ENCODE results near the gene BACE2.

BACE2 gene

DNA sequence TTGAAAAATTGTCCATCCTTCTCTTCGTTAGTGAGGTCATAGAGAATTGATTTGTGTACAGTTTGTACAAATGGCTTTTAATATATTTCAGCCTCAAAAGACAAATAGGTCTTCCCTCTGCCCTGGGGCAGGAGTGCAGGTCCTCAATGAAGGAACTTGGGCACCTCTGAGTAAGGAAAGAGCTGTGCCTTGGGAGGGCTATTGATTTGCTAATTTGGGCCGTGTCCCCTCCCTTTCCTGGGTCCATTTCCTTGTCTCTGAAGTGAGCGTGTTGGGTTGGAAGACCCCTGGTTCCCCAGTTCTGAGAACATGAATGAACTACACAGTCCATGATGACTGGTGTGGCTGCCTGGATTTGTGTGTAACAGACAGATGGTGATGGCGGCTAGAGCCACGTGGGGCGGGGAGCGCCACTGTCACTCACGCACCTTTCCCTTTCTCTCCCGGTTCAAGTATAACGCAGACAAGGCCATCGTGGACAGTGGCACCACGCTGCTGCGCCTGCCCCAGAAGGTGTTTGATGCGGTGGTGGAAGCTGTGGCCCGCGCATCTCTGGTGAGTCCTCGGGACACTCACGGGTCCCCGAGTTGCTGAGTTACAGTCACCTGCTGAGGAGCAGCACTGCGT lies 77.7 kb downstream of the BACE2 start:
- in situ Hi-C loops (cut with HindIII; ENCODE audit: low sequenced_read_pairs): no loop called here
- DNase-seq (ENCODE audit: low read depth, low spot score): no peak
- TF ChIP-seq, protein P1, sequence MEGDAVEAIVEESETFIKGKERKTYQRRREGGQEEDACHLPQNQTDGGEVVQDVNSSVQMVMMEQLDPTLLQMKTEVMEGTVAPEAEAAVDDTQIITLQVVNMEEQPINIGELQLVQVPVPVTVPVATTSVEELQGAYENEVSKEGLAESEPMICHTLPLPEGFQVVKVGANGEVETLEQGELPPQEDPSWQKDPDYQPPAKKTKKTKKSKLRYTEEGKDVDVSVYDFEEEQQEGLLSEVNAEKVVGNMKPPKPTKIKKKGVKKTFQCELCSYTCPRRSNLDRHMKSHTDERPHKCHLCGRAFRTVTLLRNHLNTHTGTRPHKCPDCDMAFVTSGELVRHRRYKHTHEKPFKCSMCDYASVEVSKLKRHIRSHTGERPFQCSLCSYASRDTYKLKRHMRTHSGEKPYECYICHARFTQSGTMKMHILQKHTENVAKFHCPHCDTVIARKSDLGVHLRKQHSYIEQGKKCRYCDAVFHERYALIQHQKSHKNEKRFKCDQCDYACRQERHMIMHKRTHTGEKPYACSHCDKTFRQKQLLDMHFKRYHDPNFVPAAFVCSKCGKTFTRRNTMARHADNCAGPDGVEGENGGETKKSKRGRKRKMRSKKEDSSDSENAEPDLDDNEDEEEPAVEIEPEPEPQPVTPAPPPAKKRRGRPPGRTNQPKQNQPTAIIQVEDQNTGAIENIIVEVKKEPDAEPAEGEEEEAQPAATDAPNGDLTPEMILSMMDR (IDR thresholded peaks at IDR 0.05; ENCODE audit: low read depth, low read length): no peak

DNA sequence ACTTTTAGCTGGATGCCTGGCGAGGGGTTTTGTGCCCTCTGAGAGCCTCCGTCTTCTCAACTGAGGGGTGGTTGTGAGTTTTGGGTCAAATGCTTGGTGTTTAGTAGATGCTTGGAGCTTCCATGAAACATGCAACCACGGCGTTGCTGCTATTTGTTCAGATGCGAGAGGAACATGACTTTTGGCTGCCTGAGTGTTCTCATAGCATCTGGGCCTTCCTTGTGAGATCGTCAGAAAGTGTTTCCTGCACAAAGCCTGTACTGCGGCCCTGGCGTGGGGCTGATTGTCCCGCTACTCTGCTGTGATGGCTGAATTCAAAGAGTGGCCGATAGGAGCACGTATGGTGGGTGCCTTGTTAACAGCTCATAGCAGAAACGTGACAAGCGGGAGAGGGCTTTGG lies 78.8 kb downstream of the BACE2 start:
- in situ Hi-C loops (cut with HindIII; ENCODE audit: low sequenced_read_pairs): no loop called here
- TF ChIP-seq, protein P1 (IDR thresholded peaks at IDR 0.05; ENCODE audit: low read depth, low read length): no peak
- H3K4me3 ChIP-seq (ENCODE audit: low read depth, low read length): no peak overlapping the region

More for the DNA sequence above, 77.7 kb downstream of the BACE2 start:
- no peak overlapping the region for H3K4me3 ChIP-seq (ENCODE audit: low read depth, low read length)

DNA sequence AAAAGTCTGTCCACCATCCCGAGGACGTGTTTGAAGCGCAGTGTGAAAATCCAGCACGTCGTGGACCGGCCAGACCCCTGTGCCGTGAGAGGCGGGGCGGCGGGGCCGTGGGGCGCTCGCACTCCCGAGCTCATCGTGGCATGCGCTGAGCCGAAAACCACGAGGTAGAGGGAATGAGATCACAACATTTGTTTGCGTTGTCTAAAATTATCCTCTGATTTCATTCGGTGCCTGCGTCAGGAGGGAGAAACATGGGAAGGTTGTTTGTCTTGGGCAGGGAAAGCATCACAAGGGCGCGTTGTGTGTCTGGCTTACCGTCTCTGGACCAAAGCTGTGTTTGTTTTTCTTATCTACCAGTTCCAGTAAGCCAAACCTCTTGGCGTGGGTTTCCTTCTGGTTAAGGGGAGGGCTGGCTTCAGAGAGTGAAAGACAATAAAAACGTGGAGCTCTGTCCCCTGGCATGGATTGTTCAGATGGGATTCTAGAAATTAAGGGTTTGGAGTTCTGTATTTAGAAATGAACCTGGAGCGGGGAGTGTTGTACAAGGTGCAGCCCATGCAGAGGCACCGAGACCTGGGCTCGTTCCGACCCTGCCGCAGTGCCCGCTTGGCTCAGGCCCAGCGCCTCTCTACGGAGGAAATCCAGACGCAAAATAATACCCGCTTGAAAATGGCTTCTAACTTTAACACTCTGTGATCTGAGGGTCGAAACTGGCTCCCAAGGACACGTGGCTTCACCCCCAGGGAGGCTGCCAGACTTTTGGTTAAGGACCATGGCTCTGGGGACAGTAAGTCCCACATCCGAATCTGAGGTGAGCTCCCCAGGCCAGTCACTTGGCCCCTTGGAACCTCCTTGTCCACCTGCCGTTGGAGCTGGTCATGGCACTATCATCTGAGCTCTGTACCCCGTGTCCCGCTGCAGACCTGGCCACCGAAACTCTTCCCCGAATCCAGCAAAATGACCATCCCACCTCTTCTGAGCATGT lies 79.9 kb downstream of the BACE2 start:
- in situ Hi-C loops (cut with HindIII; ENCODE audit: low sequenced_read_pairs): no loop called here
- TF ChIP-seq, protein P1 (IDR thresholded peaks at IDR 0.05; ENCODE audit: low read depth, low read length): no peak
- DNase-seq (ENCODE audit: low read depth, low spot score): peak; percentile 65

More for the DNA sequence above, 78.8 kb downstream of the BACE2 start:
- no peak for DNase-seq (ENCODE audit: low read depth, low spot score)

DNA sequence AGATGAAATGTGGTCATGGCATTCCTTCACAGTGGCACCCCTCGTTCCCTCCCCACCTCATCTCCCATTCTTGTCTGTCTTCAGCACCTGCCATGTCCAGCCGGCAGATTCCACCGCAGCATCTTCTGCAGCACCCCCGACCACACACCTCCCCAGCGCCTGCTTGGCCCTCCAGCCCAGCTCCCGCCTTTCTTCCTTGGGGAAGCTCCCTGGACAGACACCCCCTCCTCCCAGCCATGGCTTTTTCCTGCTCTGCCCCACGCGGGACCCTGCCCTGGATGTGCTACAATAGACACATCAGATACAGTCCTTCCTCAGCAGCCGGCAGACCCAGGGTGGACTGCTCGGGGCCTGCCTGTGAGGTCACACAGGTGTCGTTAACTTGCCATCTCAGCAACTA lies 81.5 kb downstream of the BACE2 start:
- no peak for DNase-seq (ENCODE audit: low read depth, low spot score)
- TF ChIP-seq, protein P1 (IDR thresholded peaks at IDR 0.05; ENCODE audit: low read depth, low read length): no peak
- no peak overlapping the region for H3K4me3 ChIP-seq (ENCODE audit: low read depth, low read length)
- in situ Hi-C loops (cut with HindIII; ENCODE audit: low sequenced_read_pairs): no loop called here

More for the DNA sequence above, 79.9 kb downstream of the BACE2 start:
- H3K4me3 ChIP-seq (ENCODE audit: low read depth, low read length): no peak overlapping the region

DNA sequence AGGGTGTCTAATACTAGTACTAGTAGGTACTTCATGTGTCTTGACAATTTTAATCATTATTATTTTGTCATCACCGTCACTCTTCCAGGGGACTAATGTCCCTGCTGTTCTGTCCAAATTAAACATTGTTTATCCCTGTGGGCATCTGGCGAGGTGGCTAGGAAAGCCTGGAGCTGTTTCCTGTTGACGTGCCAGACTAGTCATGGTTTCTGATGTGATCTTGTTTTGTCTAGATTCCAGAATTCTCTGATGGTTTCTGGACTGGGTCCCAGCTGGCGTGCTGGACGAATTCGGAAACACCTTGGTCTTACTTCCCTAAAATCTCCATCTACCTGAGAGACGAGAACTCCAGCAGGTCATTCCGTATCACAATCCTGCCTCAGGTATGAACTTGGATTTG lies 82.6 kb downstream of the BACE2 start:
- peak; percentile 42 for DNase-seq (ENCODE audit: low read depth, low spot score)
- TF ChIP-seq, protein P1 (IDR thresholded peaks at IDR 0.05; ENCODE audit: low read depth, low read length): no peak
- H3K4me3 ChIP-seq (ENCODE audit: low read depth, low read length): no peak overlapping the region
- in situ Hi-C loops (cut with HindIII; ENCODE audit: low sequenced_read_pairs): no loop called here

DNA sequence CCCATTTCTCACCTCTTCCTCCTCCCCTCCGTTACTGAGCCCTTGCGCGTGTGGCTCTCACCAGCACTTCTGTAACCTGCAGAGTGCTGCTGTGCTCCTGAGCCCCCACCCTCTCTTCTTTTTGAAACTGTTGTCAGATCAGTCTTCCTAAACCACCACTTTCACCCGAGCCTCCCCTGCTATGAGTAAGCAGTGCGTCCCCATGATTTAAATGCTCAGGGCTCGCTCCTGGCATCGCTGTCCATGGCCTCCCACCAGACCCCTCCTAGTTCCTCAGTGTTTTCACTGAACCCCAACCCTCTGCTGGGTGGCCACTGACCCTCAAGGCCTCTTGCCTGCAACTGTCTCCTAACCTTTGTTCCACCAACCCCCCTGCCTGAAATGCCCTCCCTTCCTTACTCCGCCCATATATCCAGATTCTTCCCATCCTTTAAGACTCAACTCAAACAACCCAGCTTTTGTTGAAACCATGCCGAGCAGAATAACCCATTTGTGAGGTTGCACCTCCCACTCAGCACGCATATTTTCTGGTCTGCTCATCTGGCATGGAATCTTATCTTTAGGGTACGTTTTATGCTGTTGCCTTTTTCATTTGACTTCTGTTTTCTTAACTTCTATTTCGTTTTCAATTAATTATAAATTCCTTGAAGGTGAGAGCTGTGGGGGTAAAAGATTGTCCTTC lies 84.1 kb downstream of the BACE2 start:
- TF ChIP-seq, protein P1 (IDR thresholded peaks at IDR 0.05; ENCODE audit: low read depth, low read length): no peak
- in situ Hi-C loops (cut with HindIII; ENCODE audit: low sequenced_read_pairs): no loop called here
- H3K4me3 ChIP-seq (ENCODE audit: low read depth, low read length): no peak overlapping the region
- peak; percentile 68 for DNase-seq (ENCODE audit: low read depth, low spot score)

Measured in astrocyte of the spinal cord (primary cell).